Endothelial cell (in vitro differentiated cells): ENCODE results near the gene VSTM2L. TPM values are rescaled to one million over a fixed set of nuclear protein-coding genes. Genes with fewer than 3 reads are reported as not detected.

Experiments used
- DNase-seq: peaks from one replicate; pipeline ENCODE4 v3.0.0; 2021; ENCODE audit warnings: low spot score
- H3K27ac Mint-ChIP-seq: one replicate; pipeline ENCODE4 v1.8.0; 2021; ENCODE audit warnings: mixed read lengths, inconsistent platforms; ENCODE audit not compliant: unreplicated experiment
- H3K27me3 Mint-ChIP-seq: one replicate; pipeline ENCODE4 v1.8.0; 2021; ENCODE audit warnings: mild to moderate bottlenecking, moderate library complexity, mixed read lengths, inconsistent platforms; ENCODE audit not compliant: unreplicated experiment
- H3K36me3 Mint-ChIP-seq: one replicate; pipeline ENCODE4 v1.8.0; 2021; ENCODE audit warnings: mild to moderate bottlenecking, low read depth, mixed read lengths, inconsistent platforms; ENCODE audit not compliant: unreplicated experiment
- H3K4me1 Mint-ChIP-seq: one replicate; pipeline ENCODE4 v1.8.0; 2021; ENCODE audit warnings: mild to moderate bottlenecking, mixed read lengths, inconsistent platforms; ENCODE audit not compliant: unreplicated experiment
- H3K4me3 Mint-ChIP-seq: one replicate; pipeline ENCODE4 v1.8.0; 2021; ENCODE audit warnings: mild to moderate bottlenecking, mixed read lengths, inconsistent platforms; ENCODE audit not compliant: unreplicated experiment
- H3K9me3 Mint-ChIP-seq: one replicate; pipeline ENCODE4 v1.8.0; 2021; ENCODE audit warnings: mixed read lengths, inconsistent platforms; ENCODE audit not compliant: unreplicated experiment
- total RNA-seq: library from RNA; stranded (reverse); fragmentation: NEBNext Ultra II Directional; extraction: Animal tissue kit (Norgen Biotek cat#: 25700); gene quantifications from one replicate; pipeline ENCODE4 v1.2.1, GENCODE V29; 2021; ENCODE audit not compliant: unreplicated experiment
- TF ChIP-seq, protein P1 (sequence below): fragments of 200-600 bp; sonication (generic); IDR thresholded peaks from one replicate; pipeline ENCODE4 v1.5.0; 2021; ENCODE audit warnings: antibody characterized with exemption; ENCODE audit not compliant: unreplicated experiment

The VSTM2L gene
- total RNA-seq, 1 donor from 2014 or later, result 1.6 TPM

GRCh38 chr20:37938181-37938750, 35.3 kb downstream of the VSTM2L start:
- peaks cover 3% of the 10 kb centered on the region for H3K36me3 Mint-ChIP-seq
- H3K27me3 Mint-ChIP-seq, result peaks cover 3% of the 10 kb centered on the region
- H3K27ac Mint-ChIP-seq, result no peak overlapping the region
- TF ChIP-seq, protein P1, sequence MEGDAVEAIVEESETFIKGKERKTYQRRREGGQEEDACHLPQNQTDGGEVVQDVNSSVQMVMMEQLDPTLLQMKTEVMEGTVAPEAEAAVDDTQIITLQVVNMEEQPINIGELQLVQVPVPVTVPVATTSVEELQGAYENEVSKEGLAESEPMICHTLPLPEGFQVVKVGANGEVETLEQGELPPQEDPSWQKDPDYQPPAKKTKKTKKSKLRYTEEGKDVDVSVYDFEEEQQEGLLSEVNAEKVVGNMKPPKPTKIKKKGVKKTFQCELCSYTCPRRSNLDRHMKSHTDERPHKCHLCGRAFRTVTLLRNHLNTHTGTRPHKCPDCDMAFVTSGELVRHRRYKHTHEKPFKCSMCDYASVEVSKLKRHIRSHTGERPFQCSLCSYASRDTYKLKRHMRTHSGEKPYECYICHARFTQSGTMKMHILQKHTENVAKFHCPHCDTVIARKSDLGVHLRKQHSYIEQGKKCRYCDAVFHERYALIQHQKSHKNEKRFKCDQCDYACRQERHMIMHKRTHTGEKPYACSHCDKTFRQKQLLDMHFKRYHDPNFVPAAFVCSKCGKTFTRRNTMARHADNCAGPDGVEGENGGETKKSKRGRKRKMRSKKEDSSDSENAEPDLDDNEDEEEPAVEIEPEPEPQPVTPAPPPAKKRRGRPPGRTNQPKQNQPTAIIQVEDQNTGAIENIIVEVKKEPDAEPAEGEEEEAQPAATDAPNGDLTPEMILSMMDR, result no peak
- peaks cover 2% of the 10 kb centered on the region for H3K4me1 Mint-ChIP-seq
- no peaks in the 10 kb centered on the region for H3K9me3 Mint-ChIP-seq
- no peak overlapping the region for H3K4me3 Mint-ChIP-seq
- no peak for DNase-seq

- TF ChIP-seq, protein P1, result no peak
- no peaks in the 10 kb centered on the region for H3K4me1 Mint-ChIP-seq
Observed at GRCh38 chr20:37938954-37939353, 36.0 kb downstream of the VSTM2L start.

GRCh38 chr20:37939701-37940560, 37.0 kb downstream of the VSTM2L start:
- H3K4me3 Mint-ChIP-seq, result no peak overlapping the region
- H3K36me3 Mint-ChIP-seq, result peaks cover 3% of the 10 kb centered on the region
- peaks cover 1% of the 10 kb centered on the region for H3K27me3 Mint-ChIP-seq
- H3K27ac Mint-ChIP-seq, result no peak overlapping the region
- DNase-seq, result no peak
- no peaks in the 10 kb centered on the region for H3K9me3 Mint-ChIP-seq
- no peaks in the 10 kb centered on the region for H3K4me1 Mint-ChIP-seq
- TF ChIP-seq, protein P1, result no peak

More at GRCh38 chr20:37938954-37939353, 36.0 kb downstream of the VSTM2L start:
- peaks cover 3% of the 10 kb centered on the region for H3K36me3 Mint-ChIP-seq
- peaks cover 1% of the 10 kb centered on the region for H3K27me3 Mint-ChIP-seq
- no peaks in the 10 kb centered on the region for H3K9me3 Mint-ChIP-seq
- no peak for DNase-seq
- H3K27ac Mint-ChIP-seq, result no peak overlapping the region
- H3K4me3 Mint-ChIP-seq, result no peak overlapping the region

- Mint-ChIP-seq H3K4me3 (no peak overlapping the region), H3K4me1 (no peaks in the 10 kb centered on the region), H3K9me3 (no peaks in the 10 kb centered on the region), H3K36me3 (peaks cover 3% of the 10 kb centered on the region), H3K27me3 (peaks cover 5% of the 10 kb centered on the region), H3K27ac (no peak overlapping the region)
- TF ChIP-seq, protein P1, result no peak
- no peak for DNase-seq
Observed at GRCh38 chr20:37940858-37941257, 37.9 kb downstream of the VSTM2L start.

DNA sequence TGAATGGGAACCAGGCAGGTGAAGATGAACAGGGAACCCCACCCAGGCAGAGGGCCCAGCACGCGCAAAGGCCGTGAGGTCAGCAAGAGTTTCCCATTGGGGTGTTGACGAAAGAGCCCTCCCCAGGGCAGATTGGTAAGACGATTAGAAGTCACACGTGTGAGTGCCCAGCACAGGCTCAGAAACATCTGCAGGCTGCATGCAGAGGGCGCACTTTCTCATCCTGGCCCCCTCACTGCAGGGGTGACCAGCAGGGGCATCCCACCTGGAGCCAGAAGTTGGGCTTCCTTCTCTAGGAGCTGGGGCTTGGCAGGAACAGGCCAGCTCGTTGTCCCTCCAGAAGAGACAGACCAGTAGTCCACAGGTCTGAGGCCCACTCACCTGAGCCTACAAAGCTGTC, 38.4 kb downstream of the VSTM2L start:
- TF ChIP-seq, protein P1, result peak; percentile 29
- Mint-ChIP-seq H3K27me3 (peaks cover 5% of the 10 kb centered on the region), H3K4me3 (no peak overlapping the region), H3K4me1 (no peaks in the 10 kb centered on the region), H3K36me3 (peaks cover 3% of the 10 kb centered on the region), H3K27ac (no peak overlapping the region), H3K9me3 (no peaks in the 10 kb centered on the region)
- DNase-seq, result peak; percentile 30
